Measurements from ENCODE around the gene PLEK. TPM values are rescaled to one million over a fixed set of nuclear protein-coding genes. Genes with fewer than 3 reads are reported as not detected.

Gene PLEK
- total RNA-seq, 1 donor = not detected

GRCh38 chr2:68387408-68388350 lies 22.6 kb downstream of the PLEK start:
- H3K4me3 ChIP-seq (ENCODE audit: low read depth, low read length) = no peak overlapping the region
- TF ChIP-seq CTCF (IDR thresholded peaks at IDR 0.05; ENCODE audit: insufficient read depth, low read depth, low read length) = no peak
- DNase-seq (ENCODE audit: low read depth) = no peak

GRCh38 chr2:68388358-68388757 lies 23.3 kb downstream of the PLEK start:
- TF ChIP-seq CTCF (IDR thresholded peaks at IDR 0.05; ENCODE audit: insufficient read depth, low read depth, low read length) = no peak
- DNase-seq (ENCODE audit: low read depth) = no peak
- no peak overlapping the region for H3K4me3 ChIP-seq (ENCODE audit: low read depth, low read length)

- TF ChIP-seq CTCF (IDR thresholded peaks at IDR 0.05; ENCODE audit: insufficient read depth, low read depth, low read length) = no peak
- no peak overlapping the region for H3K4me3 ChIP-seq (ENCODE audit: low read depth, low read length)
Observed at GRCh38 chr2:68388772-68389171, 23.7 kb downstream of the PLEK start.

GRCh38 chr2:68390114-68390513 lies 25.0 kb downstream of the PLEK start:
- TF ChIP-seq CTCF (IDR thresholded peaks at IDR 0.05; ENCODE audit: insufficient read depth, low read depth, low read length) = no peak
- DNase-seq (ENCODE audit: low read depth) = no peak
- no peak overlapping the region for H3K4me3 ChIP-seq (ENCODE audit: low read depth, low read length)

More at GRCh38 chr2:68388772-68389171, 23.7 kb downstream of the PLEK start:
- DNase-seq (ENCODE audit: low read depth) = no peak

GRCh38 chr2:68390586-68390985 lies 25.5 kb downstream of the PLEK start:
- TF ChIP-seq CTCF (IDR thresholded peaks at IDR 0.05; ENCODE audit: insufficient read depth, low read depth, low read length) = no peak
- H3K4me3 ChIP-seq (ENCODE audit: low read depth, low read length) = no peak overlapping the region
- DNase-seq (ENCODE audit: low read depth) = no peak

GRCh38 chr2:68391099-68391498 lies 26.0 kb downstream of the PLEK start:
- H3K4me3 ChIP-seq (ENCODE audit: low read depth, low read length) = no peak overlapping the region
- no peak for TF ChIP-seq CTCF (IDR thresholded peaks at IDR 0.05; ENCODE audit: insufficient read depth, low read depth, low read length)
- DNase-seq (ENCODE audit: low read depth) = no peak
